GM18873 (cell line): ENCODE measurements around the gene OR5J2.
"Not testable (repeated sequence)": the region's sequence is repeated elsewhere in the genome, so short reads cannot be mapped to it uniquely, and the experiment has no call there.

Source experiments
- ATAC-seq: cut with Tn5 transposase; IDR thresholded peaks from one replicate; pipeline ENCODE4 v1.9.1; 2021; ENCODE audit warnings: mild to moderate bottlenecking, moderate library complexity, moderate number of reproducible peaks; ENCODE audit not compliant: unreplicated experiment, low FRiP score

The OR5J2 gene

DNA sequence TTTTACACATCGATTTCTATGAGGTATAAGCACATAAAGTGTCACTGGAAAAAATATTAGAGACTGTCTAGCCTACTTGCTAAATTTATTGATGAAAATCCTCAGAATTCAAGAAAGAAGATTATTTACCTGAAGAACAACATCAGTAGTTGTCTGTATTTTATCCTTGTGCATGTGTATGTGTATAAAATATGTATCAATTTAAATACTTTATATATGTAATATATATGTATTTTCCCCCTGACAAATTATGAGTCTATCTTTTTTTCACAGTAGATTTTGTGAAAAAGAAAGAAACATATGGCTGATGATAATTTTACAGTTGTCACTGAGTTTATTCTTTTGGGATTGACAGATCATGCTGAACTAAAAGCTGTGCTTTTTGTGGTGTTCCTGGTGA is at the start of gene OR5J2:
OR5J2 (plus strand) TSS at position 301 of the 400 bp plus-strand sequence; CDS start at position 301, 0 bp downstream.
- ATAC-seq = no peak

GRCh38 chr11:56140151-56140661 is 36.2 kb upstream of the OR5J2 start, which contains the start of gene OR8J3:
TSS of gene OR8J3 (minus strand) at chr11:56140201. CDS start at chr11:56137718, 2,483 bp downstream.
- ATAC-seq = no peak

DNA sequence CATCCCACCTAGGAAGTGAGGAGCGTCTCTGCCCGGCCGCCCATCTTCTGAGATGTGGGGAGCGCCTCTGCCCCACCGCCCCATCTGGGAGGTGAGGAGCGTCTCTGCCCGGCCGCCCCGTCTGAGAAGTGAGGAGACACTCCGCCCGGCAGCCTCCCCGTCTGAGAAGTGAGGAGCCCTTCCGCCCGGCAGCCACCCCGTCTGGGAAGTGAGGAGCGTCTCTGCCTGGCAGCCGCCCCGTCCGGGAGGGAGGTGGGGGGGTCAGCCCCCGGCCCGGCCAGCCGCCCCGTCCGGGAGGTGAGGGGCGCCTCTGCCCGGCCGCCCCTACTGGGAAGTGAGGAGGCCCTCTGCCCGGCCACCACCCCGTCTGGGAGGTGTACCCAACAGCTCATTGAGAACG is 32.7 kb upstream of the OR5J2 start:
- ATAC-seq = not testable (repeated sequence)

- ATAC-seq = no peak
Measured at GRCh38 chr11:56151376-56151775, 25.0 kb upstream of the OR5J2 start.

DNA sequence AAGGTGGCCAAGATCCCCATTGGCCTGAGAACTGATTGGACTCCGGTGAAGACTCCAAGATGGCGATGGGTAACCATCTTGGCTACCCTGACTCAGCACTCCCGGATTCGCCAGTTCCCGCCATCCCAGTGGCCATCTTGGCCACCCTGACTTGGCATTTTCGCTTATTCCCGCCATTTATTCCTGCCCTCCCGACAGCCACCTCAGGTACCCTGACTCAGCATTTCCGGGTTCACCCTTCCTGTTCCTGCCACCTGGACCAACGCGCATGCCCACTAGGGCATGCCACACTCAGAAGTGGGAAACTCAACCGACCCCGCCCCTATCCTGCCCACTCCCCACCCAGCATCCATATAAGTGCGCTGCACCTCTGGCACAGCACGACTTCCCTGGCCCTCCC is 24.1 kb upstream of the OR5J2 start:
- no peak for ATAC-seq

- ATAC-seq = no peak
Measured at GRCh38 chr11:56160217-56160616, 16.2 kb upstream of the OR5J2 start, which contains the start of gene OR8K5. TSS of gene OR8K5 (minus strand) at chr11:56160317. CDS start at chr11:56160317, 0 bp downstream.

DNA sequence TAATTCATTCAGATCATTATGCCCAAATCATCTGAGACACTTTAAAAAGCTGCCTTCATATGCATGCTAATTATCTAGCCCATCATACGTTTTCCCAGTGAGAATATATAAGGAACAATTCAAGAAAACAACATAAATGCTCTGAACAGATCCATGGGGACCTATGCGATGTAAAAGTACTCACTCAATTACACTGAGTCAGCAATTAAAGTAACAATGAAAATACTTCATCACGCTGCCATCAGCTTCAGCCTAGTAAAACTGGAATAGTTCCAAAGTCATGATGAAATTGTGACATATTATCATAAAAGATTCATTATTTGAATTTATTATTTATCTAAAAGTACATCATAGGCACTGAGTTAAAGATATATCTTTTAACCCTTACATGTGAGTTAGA is 12.6 kb upstream of the OR5J2 start:
- no peak for ATAC-seq

- ATAC-seq = no peak
Measured at GRCh38 chr11:56172256-56172830, 4.1 kb upstream of the OR5J2 start.

- ATAC-seq = no peak
Measured at GRCh38 chr11:56183459-56183858, 7.0 kb downstream of the OR5J2 start.

DNA sequence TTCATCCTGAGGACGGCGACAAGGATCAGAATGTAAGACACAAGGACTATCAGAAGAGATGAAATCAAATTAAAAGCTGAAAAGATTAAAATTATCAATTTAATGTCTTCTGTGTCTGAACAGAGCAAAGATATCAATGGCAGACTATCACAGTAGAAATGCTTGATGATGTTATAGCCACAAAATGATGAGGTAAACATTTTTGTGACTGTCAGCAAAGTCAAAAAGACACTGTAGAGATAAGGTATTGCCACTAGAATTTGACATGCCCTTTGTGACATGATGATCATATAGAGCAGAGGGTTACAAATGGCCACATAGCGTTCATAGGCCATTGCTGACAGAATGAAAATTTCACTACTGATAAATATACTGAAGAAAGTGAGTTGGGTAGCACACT is 12.2 kb downstream of the OR5J2 start:
- ATAC-seq = no peak

DNA sequence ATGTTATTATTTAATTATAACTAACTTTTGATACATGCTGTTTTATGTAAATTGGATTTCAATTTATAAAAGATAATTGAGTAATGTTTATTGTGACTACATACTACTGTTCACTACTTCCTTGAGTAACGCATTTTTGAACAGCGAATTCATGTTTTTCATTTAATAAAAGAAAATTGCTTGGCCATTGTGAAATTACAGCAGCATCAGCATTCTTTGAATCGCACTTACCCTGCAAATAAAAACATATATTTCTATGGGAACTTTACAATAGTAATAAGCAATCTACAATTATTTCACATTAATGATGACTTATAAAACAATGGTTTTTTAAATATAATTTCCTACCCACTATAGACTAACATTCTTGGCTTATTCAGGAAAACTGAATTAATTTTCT is 20.3 kb downstream of the OR5J2 start:
- ATAC-seq = no peak

GRCh38 chr11:56197367-56197766 is 20.9 kb downstream of the OR5J2 start:
- no peak for ATAC-seq

GRCh38 chr11:56207790-56208189 is 31.4 kb downstream of the OR5J2 start:
- no peak for ATAC-seq

- ATAC-seq = no peak
Measured at GRCh38 chr11:56214537-56214936, 38.1 kb downstream of the OR5J2 start.

DNA sequence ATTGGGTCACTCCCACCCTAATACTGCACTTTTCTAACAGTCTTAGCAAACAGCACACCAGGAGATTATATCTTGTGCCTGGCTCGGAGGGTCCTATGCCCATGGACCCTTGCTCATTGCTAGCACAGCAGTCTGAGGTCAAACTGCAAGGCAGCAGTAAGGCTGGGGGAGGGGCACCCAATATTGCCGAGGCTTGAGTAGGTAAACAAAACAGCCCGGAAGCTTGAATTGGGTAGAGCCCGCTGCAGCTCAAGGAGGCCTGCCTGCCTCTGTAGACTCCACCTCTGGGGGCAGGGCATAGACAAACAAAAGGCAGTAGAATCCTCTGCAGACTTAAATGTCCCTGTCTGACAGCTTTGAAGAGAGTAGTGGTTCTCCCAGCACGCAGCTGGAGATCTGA is 43.3 kb downstream of the OR5J2 start:
- ATAC-seq = not testable (repeated sequence)
